ENCODE measurements around the gene TMEM86A.

- TF ChIP-seq POLR2AphosphoS5 (IDR thresholded peaks at IDR 0.05; ENCODE audit: low read depth, low read length) (no peak), ZBTB10 (CRISPR knock-in tag; IDR thresholded peaks at IDR 0.05; ENCODE audit: borderline replicate concordance) (no peak), ZNF639 (CRISPR knock-in tag; conservative IDR thresholded peaks at IDR 0.05) (no peak), JUN (CRISPR knock-in tag; IDR thresholded peaks at IDR 0.05) (no peak), IRF2 (CRISPR knock-in tag; IDR thresholded peaks at IDR 0.05) (no peak), NCOR1 (IDR thresholded peaks at IDR 0.05; ENCODE audit: borderline replicate concordance, low read length) (no peak), POLR2AphosphoS2 (IDR thresholded peaks at IDR 0.05; ENCODE audit: low read depth, low read length) (no peak), RORA (CRISPR knock-in tag; IDR thresholded peaks at IDR 0.05) (no peak)
Measured at GRCh38 chr11:18723991-18724390, 25.4 kb downstream of the TMEM86A start.
